ENCODE data around the gene TTC33.

Gene TTC33

DNA sequence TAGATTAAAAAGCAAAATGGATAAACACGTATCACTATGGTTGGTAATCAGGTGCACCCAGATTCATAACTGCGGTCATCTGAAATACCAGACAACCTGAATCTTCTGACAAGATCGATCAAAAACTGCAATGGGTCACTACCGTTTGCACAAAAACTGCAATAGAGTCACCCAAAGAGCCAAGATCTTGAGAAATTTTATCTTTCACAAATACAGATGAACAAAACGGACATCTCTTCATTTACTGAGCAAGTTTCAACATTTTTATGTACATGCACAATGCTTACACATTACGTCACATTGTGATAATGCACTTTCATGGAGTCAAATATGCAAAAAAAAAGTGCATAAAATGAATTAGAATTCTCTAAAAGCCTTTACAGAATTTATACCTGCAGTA is 23.8 kb upstream of the TTC33 start:
- no peak for TF ChIP-seq EP300 (IDR thresholded peaks at IDR 0.05; ENCODE audit: borderline replicate concordance)
- TF ChIP-seq ZBTB7A (IDR thresholded peaks at IDR 0.05; ENCODE audit: low read depth): no peak
- no peak for TF ChIP-seq USF1 (IDR thresholded peaks at IDR 0.05)
- TF ChIP-seq, protein P1, sequence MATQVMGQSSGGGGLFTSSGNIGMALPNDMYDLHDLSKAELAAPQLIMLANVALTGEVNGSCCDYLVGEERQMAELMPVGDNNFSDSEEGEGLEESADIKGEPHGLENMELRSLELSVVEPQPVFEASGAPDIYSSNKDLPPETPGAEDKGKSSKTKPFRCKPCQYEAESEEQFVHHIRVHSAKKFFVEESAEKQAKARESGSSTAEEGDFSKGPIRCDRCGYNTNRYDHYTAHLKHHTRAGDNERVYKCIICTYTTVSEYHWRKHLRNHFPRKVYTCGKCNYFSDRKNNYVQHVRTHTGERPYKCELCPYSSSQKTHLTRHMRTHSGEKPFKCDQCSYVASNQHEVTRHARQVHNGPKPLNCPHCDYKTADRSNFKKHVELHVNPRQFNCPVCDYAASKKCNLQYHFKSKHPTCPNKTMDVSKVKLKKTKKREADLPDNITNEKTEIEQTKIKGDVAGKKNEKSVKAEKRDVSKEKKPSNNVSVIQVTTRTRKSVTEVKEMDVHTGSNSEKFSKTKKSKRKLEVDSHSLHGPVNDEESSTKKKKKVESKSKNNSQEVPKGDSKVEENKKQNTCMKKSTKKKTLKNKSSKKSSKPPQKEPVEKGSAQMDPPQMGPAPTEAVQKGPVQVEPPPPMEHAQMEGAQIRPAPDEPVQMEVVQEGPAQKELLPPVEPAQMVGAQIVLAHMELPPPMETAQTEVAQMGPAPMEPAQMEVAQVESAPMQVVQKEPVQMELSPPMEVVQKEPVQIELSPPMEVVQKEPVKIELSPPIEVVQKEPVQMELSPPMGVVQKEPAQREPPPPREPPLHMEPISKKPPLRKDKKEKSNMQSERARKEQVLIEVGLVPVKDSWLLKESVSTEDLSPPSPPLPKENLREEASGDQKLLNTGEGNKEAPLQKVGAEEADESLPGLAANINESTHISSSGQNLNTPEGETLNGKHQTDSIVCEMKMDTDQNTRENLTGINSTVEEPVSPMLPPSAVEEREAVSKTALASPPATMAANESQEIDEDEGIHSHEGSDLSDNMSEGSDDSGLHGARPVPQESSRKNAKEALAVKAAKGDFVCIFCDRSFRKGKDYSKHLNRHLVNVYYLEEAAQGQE (IDR thresholded peaks at IDR 0.05; ENCODE audit: low read depth): no peak
- no peak for TF ChIP-seq MAX (IDR thresholded peaks at IDR 0.05)
- TF ChIP-seq TEAD4 (IDR thresholded peaks at IDR 0.05): no peak
- TF ChIP-seq NFIC (IDR thresholded peaks at IDR 0.05): no peak
- no peak for TF ChIP-seq EGR1 (IDR thresholded peaks at IDR 0.05)
- no peak for TF ChIP-seq TAF1 (IDR thresholded peaks at IDR 0.05; ENCODE audit: low read depth)
- TF ChIP-seq CREB1 (IDR thresholded peaks at IDR 0.05; ENCODE audit: low read depth): no peak
- no peak for TF ChIP-seq RAD21 (IDR thresholded peaks at IDR 0.05; ENCODE audit: low read depth)

- TF ChIP-seq TEAD4 (IDR thresholded peaks at IDR 0.05): no peak
- TF ChIP-seq MAX (IDR thresholded peaks at IDR 0.05): no peak
- no peak for TF ChIP-seq TCF12 (IDR thresholded peaks at IDR 0.05; ENCODE audit: low read depth)
- no peak for TF ChIP-seq USF1 (IDR thresholded peaks at IDR 0.05)
Observed at GRCh38 chr5:40778133-40778532, 22.4 kb upstream of the TTC33 start.

- TF ChIP-seq CEBPB (IDR thresholded peaks at IDR 0.05) (no peak), YY1 (IDR thresholded peaks at IDR 0.05; ENCODE audit: low read depth) (no peak), FOXM1 (IDR thresholded peaks at IDR 0.05; ENCODE audit: borderline replicate concordance, low read depth) (no peak), MAX (IDR thresholded peaks at IDR 0.05) (no peak)
Observed at GRCh38 chr5:40776658-40776977, 20.9 kb upstream of the TTC33 start.

DNA sequence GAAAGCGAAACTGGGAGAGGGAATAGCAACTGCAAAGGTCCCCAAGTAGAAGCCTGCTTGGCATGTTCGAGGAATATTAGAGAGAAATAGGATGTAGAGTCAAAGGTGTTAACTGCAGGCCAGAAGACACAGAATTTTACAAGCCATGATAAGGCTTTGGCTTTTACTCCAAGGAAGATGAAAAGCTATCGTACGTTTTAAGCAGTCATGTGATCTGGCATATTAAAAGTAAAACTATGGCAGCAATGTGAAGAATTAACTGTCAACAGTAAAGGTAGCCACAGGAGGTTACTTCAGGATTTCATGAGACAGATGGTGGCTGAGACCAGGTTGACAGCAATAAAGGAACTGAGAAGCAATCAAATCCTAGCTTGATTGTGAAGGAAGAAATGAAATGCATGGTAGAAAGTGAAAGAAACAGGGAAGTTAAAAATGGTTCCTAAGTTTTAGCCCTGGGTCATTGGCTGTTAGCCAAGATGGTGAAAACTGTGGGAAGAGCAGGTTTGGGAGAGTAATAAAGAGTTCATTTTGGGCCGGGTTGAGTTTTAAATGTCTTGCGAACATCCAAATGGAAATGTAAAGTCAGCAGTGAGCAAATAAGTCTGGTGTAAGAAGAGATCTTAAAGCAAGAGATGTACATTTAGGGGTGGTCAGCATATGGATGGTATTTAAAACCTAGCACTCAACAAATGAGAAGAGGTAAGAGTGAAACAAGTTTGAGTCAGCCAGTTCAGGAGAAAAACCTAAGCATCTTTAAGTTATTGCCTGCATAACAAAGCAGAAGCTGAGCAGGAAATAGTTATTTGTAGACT is 20.3 kb upstream of the TTC33 start:
- no peak for TF ChIP-seq FOXM1 (IDR thresholded peaks at IDR 0.05; ENCODE audit: borderline replicate concordance, low read depth)
- TF ChIP-seq TAF1 (IDR thresholded peaks at IDR 0.05; ENCODE audit: low read depth): no peak

GRCh38 chr5:40775085-40775845 is 19.5 kb upstream of the TTC33 start:
- TF ChIP-seq TEAD4 (IDR thresholded peaks at IDR 0.05): no peak
- TF ChIP-seq EP300 (IDR thresholded peaks at IDR 0.05; ENCODE audit: borderline replicate concordance): no peak
- TF ChIP-seq ZBTB7A (IDR thresholded peaks at IDR 0.05; ENCODE audit: low read depth): no peak
- no peak for TF ChIP-seq NFIC (IDR thresholded peaks at IDR 0.05)
- no peak for TF ChIP-seq USF1 (IDR thresholded peaks at IDR 0.05)
- no peak for TF ChIP-seq TAF1 (IDR thresholded peaks at IDR 0.05; ENCODE audit: low read depth)
- no peak for TF ChIP-seq CEBPB (IDR thresholded peaks at IDR 0.05)
- TF ChIP-seq MAX (IDR thresholded peaks at IDR 0.05): no peak
- no peak for TF ChIP-seq RAD21 (IDR thresholded peaks at IDR 0.05; ENCODE audit: low read depth)
- no peak for TF ChIP-seq FOXM1 (IDR thresholded peaks at IDR 0.05; ENCODE audit: borderline replicate concordance, low read depth)
- TF ChIP-seq CREB1 (IDR thresholded peaks at IDR 0.05; ENCODE audit: low read depth): no peak
- no peak for TF ChIP-seq TCF12 (IDR thresholded peaks at IDR 0.05; ENCODE audit: low read depth)
- no peak for TF ChIP-seq EGR1 (IDR thresholded peaks at IDR 0.05)

GRCh38 chr5:40774623-40775022 is 18.9 kb upstream of the TTC33 start:
- TF ChIP-seq, protein P1 (IDR thresholded peaks at IDR 0.05; ENCODE audit: low read depth): no peak
- no peak for TF ChIP-seq CEBPB (IDR thresholded peaks at IDR 0.05)
- no peak for TF ChIP-seq NFIC (IDR thresholded peaks at IDR 0.05)
- no peak for TF ChIP-seq TAF1 (IDR thresholded peaks at IDR 0.05; ENCODE audit: low read depth)
- TF ChIP-seq TCF12 (IDR thresholded peaks at IDR 0.05; ENCODE audit: low read depth): no peak
